OCI-LY1 (cell line): ENCODE measurements around the gene PTGER4.

ENCODE experiments used
- EZH2 ChIP-seq: fragments of 200-600 bp; sonication (generic), shearing (Covaris generic); IDR thresholded peaks from 2 replicates; pipeline ENCODE4 v1.8.0; 2017; ENCODE audit warnings: borderline replicate concordance, mixed run types, mild to moderate bottlenecking, antibody characterized with exemption, low read length, moderate library complexity, mixed read lengths
- TF ChIP-seq, protein P1 (sequence below): fragments of 200-600 bp; sonication (generic), shearing (Covaris generic); IDR thresholded peaks from 2 replicates; pipeline ENCODE4 v1.5.1; 2017; ENCODE audit warnings: mild to moderate bottlenecking, antibody characterized with exemption, low read length, moderate library complexity, mixed read lengths

DNA sequence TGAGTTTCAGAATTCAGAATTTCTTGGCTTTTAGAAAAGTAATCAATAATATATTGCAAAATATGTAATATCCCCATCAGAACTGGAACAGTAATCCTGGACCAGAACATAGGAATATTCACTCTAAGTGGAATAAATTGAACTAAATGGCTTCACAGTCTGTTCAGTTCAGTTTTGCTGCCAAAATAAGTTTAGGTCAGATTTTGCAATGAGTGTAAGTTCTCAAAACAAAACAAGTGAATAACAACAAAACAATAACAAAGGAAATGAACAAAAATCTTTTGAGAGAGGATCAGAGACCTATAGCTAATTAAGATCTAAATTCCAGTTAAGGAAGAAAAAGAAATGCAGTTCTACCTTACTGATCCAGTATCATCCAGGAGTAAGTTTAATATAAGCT, 9.3 kb downstream of the PTGER4 start:
- TF ChIP-seq, protein P1, sequence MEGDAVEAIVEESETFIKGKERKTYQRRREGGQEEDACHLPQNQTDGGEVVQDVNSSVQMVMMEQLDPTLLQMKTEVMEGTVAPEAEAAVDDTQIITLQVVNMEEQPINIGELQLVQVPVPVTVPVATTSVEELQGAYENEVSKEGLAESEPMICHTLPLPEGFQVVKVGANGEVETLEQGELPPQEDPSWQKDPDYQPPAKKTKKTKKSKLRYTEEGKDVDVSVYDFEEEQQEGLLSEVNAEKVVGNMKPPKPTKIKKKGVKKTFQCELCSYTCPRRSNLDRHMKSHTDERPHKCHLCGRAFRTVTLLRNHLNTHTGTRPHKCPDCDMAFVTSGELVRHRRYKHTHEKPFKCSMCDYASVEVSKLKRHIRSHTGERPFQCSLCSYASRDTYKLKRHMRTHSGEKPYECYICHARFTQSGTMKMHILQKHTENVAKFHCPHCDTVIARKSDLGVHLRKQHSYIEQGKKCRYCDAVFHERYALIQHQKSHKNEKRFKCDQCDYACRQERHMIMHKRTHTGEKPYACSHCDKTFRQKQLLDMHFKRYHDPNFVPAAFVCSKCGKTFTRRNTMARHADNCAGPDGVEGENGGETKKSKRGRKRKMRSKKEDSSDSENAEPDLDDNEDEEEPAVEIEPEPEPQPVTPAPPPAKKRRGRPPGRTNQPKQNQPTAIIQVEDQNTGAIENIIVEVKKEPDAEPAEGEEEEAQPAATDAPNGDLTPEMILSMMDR: no peak
- no peak for TF ChIP-seq EZH2
